GM19372 (cell line): ENCODE data around the gene OSMR.

Source experiments
- ATAC-seq: cut with Tn5 transposase; IDR thresholded peaks from one replicate; pipeline ENCODE4 v1.9.1; 2021; ENCODE audit warnings: mild to moderate bottlenecking, low read depth, moderate library complexity; ENCODE audit not compliant: unreplicated experiment

The OSMR gene

GRCh38 chr5:38923661-38924451 lies 78.0 kb downstream of the OSMR start:
- ATAC-seq, result no peak

GRCh38 chr5:38925154-38925925 lies 79.5 kb downstream of the OSMR start:
- no peak for ATAC-seq

GRCh38 chr5:38926121-38926520 lies 80.3 kb downstream of the OSMR start:
- no peak for ATAC-seq

DNA sequence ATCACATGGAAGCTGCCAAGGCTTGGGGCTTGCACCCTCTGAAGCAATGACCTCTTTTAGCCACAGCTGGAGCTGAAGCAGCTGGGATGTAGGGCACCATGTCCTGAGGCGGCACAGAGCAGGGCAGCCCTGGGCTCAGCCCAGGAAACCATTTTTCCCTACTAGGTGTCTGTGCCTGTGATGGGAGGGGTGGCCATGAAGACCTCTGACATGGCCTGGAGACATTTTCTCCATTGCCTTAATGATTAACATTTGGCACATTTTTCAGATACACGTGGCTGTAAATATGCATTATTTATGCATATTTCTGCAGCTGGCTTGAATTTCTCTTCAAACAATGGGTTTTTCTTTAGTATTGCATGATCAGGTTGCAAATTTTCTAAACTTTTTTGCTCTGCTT lies 81.7 kb downstream of the OSMR start:
- no peak for ATAC-seq

- ATAC-seq, result no peak
These were observed 84.0 kb downstream of the OSMR start for GRCh38 chr5:38929838-38930237.

- ATAC-seq, result no peak
These were observed 85.9 kb downstream of the OSMR start for GRCh38 chr5:38931731-38932130.

GRCh38 chr5:38932854-38933408 lies 87.1 kb downstream of the OSMR start:
- no peak for ATAC-seq

GRCh38 chr5:38935437-38935836 lies 89.6 kb downstream of the OSMR start:
- no peak for ATAC-seq

- ATAC-seq, result no peak
These were observed 90.5 kb downstream of the OSMR start for GRCh38 chr5:38936269-38936668.

DNA sequence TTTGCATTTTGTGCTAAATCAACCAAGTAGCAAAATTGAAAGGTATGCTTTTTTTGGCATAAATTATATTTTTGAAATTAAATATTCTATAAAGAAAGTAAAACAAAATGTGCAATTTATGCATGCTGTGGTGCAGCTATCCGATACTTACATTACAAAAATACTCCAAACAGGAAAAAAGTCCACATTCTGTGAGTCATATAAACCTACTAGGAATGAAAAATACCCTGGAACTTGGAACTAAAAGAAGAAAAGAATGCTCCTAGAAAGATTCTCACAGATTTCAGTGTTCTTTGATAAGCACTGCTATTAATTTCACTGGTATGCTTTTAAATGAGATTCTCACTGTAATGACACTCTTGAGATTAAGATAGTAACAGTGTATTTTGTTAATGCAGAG lies 92.6 kb downstream of the OSMR start:
- no peak for ATAC-seq

DNA sequence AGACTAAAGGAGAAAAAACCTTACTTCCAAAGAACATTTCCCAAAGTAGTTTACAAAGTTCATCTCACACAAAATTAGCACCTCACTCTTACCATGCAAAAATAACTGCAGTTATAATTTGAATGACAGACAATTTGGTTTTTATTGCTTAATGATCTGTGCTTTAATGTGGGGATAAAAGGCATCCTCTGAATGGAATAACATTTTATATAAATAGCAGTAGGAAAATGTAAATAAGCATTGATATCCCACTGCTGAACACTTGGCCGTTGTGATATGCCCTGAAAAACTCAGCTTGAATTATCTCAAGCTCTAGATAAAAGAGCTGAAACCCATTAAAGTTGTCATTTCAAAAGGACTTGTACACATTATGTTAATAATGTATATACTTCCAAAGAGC lies 93.2 kb downstream of the OSMR start:
- ATAC-seq, result no peak

GRCh38 chr5:38940230-38940858 lies 94.5 kb downstream of the OSMR start:
- ATAC-seq, result no peak

DNA sequence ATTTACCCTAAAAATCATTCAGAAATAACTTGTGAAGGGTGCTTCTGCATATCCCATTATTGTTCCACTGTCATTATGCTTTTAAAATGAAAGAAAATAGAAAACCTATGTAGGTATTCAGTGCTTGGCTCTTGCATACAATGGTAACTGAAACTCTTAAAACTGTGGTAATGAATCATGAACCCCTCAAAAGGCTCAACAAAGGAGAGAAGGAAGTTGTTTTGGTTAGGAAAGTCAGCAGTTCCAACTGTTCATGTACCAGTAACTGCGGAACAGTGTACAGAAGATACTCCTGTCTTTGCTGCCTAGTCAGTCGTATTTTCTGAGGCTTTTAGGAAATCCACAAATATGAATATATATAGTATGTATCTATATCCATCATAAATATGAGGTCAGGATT lies 96.1 kb downstream of the OSMR start:
- ATAC-seq, result no peak

- no peak for ATAC-seq
These were observed 98.5 kb downstream of the OSMR start for GRCh38 chr5:38944282-38944681.

- ATAC-seq, result no peak
These were observed 102.7 kb downstream of the OSMR start for GRCh38 chr5:38948501-38948900.

DNA sequence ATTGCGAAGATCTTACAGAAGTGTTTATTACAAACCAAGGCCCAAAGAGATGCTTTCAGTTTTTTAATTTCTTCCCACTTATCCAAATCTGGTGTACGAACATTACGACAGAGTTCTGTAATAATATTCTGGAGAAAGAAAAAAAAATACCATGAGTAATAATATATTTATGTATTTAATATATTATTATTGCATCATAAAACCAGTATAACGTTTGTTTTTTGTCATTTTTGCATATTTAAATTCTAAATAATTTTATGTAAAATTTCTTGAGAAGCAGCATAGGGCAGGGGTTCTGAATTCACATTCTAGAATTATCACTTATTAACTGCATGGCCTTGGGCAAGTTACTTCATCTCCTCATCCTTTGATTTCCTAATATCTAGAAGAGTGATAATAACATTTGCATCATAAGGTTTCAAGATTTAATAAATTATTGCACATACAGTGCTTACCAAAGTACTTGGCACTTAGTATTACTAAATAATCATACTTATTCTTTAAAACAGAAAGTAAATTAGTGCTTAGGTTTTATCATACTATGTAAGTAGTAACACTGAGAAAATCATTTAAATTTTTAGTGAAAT lies 107.7 kb downstream of the OSMR start:
- ATAC-seq, result no peak

- ATAC-seq, result no peak
These were observed 115.9 kb downstream of the OSMR start for GRCh38 chr5:38961691-38962090.

- no peak for ATAC-seq
These were observed 122.9 kb downstream of the OSMR start for GRCh38 chr5:38968665-38969064.

GRCh38 chr5:38978036-38978435 lies 132.2 kb downstream of the OSMR start:
- no peak for ATAC-seq

GRCh38 chr5:38979535-38979934 lies 133.7 kb downstream of the OSMR start:
- ATAC-seq, result no peak
